ENCODE data around the gene APOO.

- TF ChIP-seq, protein P1, sequence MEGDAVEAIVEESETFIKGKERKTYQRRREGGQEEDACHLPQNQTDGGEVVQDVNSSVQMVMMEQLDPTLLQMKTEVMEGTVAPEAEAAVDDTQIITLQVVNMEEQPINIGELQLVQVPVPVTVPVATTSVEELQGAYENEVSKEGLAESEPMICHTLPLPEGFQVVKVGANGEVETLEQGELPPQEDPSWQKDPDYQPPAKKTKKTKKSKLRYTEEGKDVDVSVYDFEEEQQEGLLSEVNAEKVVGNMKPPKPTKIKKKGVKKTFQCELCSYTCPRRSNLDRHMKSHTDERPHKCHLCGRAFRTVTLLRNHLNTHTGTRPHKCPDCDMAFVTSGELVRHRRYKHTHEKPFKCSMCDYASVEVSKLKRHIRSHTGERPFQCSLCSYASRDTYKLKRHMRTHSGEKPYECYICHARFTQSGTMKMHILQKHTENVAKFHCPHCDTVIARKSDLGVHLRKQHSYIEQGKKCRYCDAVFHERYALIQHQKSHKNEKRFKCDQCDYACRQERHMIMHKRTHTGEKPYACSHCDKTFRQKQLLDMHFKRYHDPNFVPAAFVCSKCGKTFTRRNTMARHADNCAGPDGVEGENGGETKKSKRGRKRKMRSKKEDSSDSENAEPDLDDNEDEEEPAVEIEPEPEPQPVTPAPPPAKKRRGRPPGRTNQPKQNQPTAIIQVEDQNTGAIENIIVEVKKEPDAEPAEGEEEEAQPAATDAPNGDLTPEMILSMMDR (conservative IDR thresholded peaks at IDR 0.05) = no peak
- TF ChIP-seq ZFX (IDR thresholded peaks at IDR 0.05) = no peak
These were observed 28.2 kb downstream of the APOO start for GRCh38 chrX:23879380-23880090.
